ENCODE results near the gene IDE. TPM values are rescaled to one million over a fixed set of nuclear protein-coding genes. Genes with fewer than 3 reads are reported as not detected.
A peak's percentile ranks its signal among the peaks of the same experiment; 100 is the strongest.

Gene IDE
- total and polyA plus RNA-seq, 9 of the 15 experiments (the other 6 are each of a cell fraction or from before 2014, with no cell fraction given): 10.2 to 50.6 (median 33.2) TPM

GRCh38 chr10:92410501-92410900 lies 163.4 kb downstream of the IDE start:
- H3K4me1 ChIP-seq (replicated peaks in 1 of 2; ENCODE audit: control insufficient read depth in 2 of 2, insufficient read depth in 2 of 2, low read length in 2 of 2): peaks cover 5 to 11% of the 10 kb centered on the region in 2 experiments; a peak in 3 of 5 replicates
- no peak for FAIRE-seq
- POLR2A ChIA-PET: no interaction called here
- no peak overlapping the region for H3K27ac ChIP-seq (ENCODE audit: extremely low read depth, low read depth, low read length)
- H3K27me3 ChIP-seq (ENCODE audit: control insufficient read depth in 2 of 2, insufficient read depth in 2 of 2, low read length in 2 of 2): no peaks in the 10 kb centered on the region; a peak in 2 of 5 replicates
- no peaks in the 10 kb centered on the region for H3K9me1 ChIP-seq (ENCODE audit: control insufficient read depth, insufficient read depth, low read length)
- no peaks in the 10 kb centered on the region for H3K9me3 ChIP-seq (replicated peaks; ENCODE audit: control insufficient read depth, insufficient read depth, low read depth, low read length)
- no peak overlapping the region for H3K4me3 ChIP-seq
- no TSS peak for BruUV-seq (replicated peaks)
- no peak overlapping the region for H3K4me2 ChIP-seq (ENCODE audit: insufficient read depth, low read length)
- H3K79me2 ChIP-seq (ENCODE audit: control insufficient read depth, insufficient read depth, low read length): no peaks in the 10 kb centered on the region
- no peaks in the 10 kb centered on the region for H4K20me1 ChIP-seq (replicated peaks; ENCODE audit: control insufficient read depth, insufficient read depth, low read length)
- no peak overlapping the region for H2AFZ ChIP-seq (ENCODE audit: low read depth, low read length)
- no peak for ATAC-seq
- DNase-seq (ENCODE audit: extremely low read depth in 1 of 4, low spot score in 3 of 4): no peak
- in situ Hi-C loops (cut with MboI) (no loop called here), intact Hi-C loops (cut with micrococcal nuclease) (no loop called here)
- no peaks in the 10 kb centered on the region for H3K36me3 ChIP-seq (ENCODE audit: control insufficient read depth, insufficient read depth, low read length)
- WGBS (ENCODE audit: insufficient coverage, low coverage, missing lambda C conversion rate): 42% methylated on average over 2 of the region's 2 CpGs
- no peak for TF ChIP-seq FIP1L1 (IDR thresholded peaks at IDR 0.05; ENCODE audit: low read depth, low read length, poor library complexity, severe bottlenecking)
- CTCF ChIA-PET (ENCODE audit: low intra/inter-chr PET ratio): no interaction called here
- H3K9ac ChIP-seq (ENCODE audit: insufficient read depth in 1 of 2, low read depth in 2 of 2, low read length in 2 of 2): no peak overlapping the region

- Histone ChIP-seq H4K20me1 (replicated peaks; ENCODE audit: control insufficient read depth, insufficient read depth, low read length) (no peaks in the 10 kb centered on the region), H3K9ac (ENCODE audit: insufficient read depth in 1 of 2, low read depth in 2 of 2, low read length in 2 of 2) (no peak overlapping the region; a peak in 1 of 4 replicates), H3K27ac (ENCODE audit: extremely low read depth, low read depth, low read length) (peak overlapping the region; percentile 51; the same call in 1 of the 3 replicates), H3K4me3 (no peak overlapping the region), H3K4me1 (replicated peaks in 1 of 2; ENCODE audit: control insufficient read depth in 2 of 2, insufficient read depth in 2 of 2, low read length in 2 of 2) (peaks cover 5 to 11% of the 10 kb centered on the region in 2 experiments; a peak in 3 of 5 replicates), H3K27me3 (ENCODE audit: control insufficient read depth in 2 of 2, insufficient read depth in 2 of 2, low read length in 2 of 2) (no peaks in the 10 kb centered on the region), H3K4me2 (ENCODE audit: insufficient read depth, low read length) (peak overlapping the region; percentile 55), H3K79me2 (ENCODE audit: control insufficient read depth, insufficient read depth, low read length) (no peaks in the 10 kb centered on the region), H3K9me1 (ENCODE audit: control insufficient read depth, insufficient read depth, low read length) (no peaks in the 10 kb centered on the region), H3K36me3 (ENCODE audit: control insufficient read depth, insufficient read depth, low read length) (no peaks in the 10 kb centered on the region), H3K9me3 (replicated peaks; ENCODE audit: control insufficient read depth, insufficient read depth, low read depth, low read length) (no peaks in the 10 kb centered on the region), H2AFZ (ENCODE audit: low read depth, low read length) (peak overlapping the region; percentile 76; the same call in 1 of the 2 replicates)
- ChIA-PET CTCF (ENCODE audit: low intra/inter-chr PET ratio) (no interaction called here), POLR2A (interaction anchor here (1.1 to 1.3 kb wide), 2 partner anchors 14 to 15 kb away, joined by 3 read pairs; no protein-coding TSS in a partner anchor)
- in situ Hi-C loops (cut with MboI): no loop called here
- BruUV-seq (replicated peaks): no TSS peak
- intact Hi-C loops (cut with micrococcal nuclease): no loop called here
- FAIRE-seq: no peak
- no peak for DNase-seq (ENCODE audit: extremely low read depth in 1 of 4, low spot score in 3 of 4)
- ATAC-seq: no peak
- WGBS (ENCODE audit: insufficient coverage, low coverage, missing lambda C conversion rate): 40% methylated on average over 1 of the region's 3 CpGs
- TF ChIP-seq FOS (IDR thresholded peaks at IDR 0.05; ENCODE audit: extremely low read depth, insufficient read length): no peak
- TF ChIP-seq ZNF263 (CRISPR knock-in tag; IDR thresholded peaks at IDR 0.05; ENCODE audit: borderline replicate concordance): no peak
- TF ChIP-seq ZBTB26 (CRISPR knock-in tag; IDR thresholded peaks at IDR 0.05): no peak
- no peak for TF ChIP-seq STAT5B (CRISPR knock-in tag; IDR thresholded peaks at IDR 0.05)
- TF ChIP-seq LEF1 (IDR thresholded peaks at IDR 0.05): 0 out of 2 replicates have a peak, but pooled peaks have one; percentile 6
- TF ChIP-seq RNF2 (IDR thresholded peaks at IDR 0.05): no peak
- TF ChIP-seq USF2 (CRISPR knock-in tag; IDR thresholded peaks at IDR 0.05): no peak
- TF ChIP-seq PTBP1 (IDR thresholded peaks at IDR 0.05; ENCODE audit: low read depth, low read length): no peak
- no peak for TF ChIP-seq POLR2AphosphoS2 (IDR thresholded peaks at IDR 0.05; ENCODE audit: low read length)
- TF ChIP-seq SMAD4 (CRISPR knock-in tag; conservative IDR thresholded peaks at IDR 0.05): no peak
- TF ChIP-seq ZNF639 (CRISPR knock-in tag; conservative IDR thresholded peaks at IDR 0.05 in 1 of 2, IDR thresholded peaks at IDR 0.05 in 1 of 2): no peak
Measured at GRCh38 chr10:92408017-92408361, 165.9 kb downstream of the IDE start.

Measured in K562 (cell line).